HCT116 (cell line): ENCODE results near the gene ABCA3. TPM values are rescaled to one million over a fixed set of nuclear protein-coding genes. Genes with fewer than 3 reads are reported as not detected.

Experiments
- ATAC-seq: fragments of 200-7000 bp; cut with Tn5 transposase; 2 replicates; pipeline ENCODE4 v1.9.1; 2020; ENCODE audit warnings: mild to moderate bottlenecking, moderate library complexity
- BruUV-seq: library from RNA; stranded (reverse); fragments of 400-500 nt; replicated peaks from 2 replicates; lab custom pipeline; 2021; lab: Mats Ljungman, UMichigan
- CTCF ChIA-PET: fragments of 300-600 bp; sonication (Branson Sonifier 250); formaldehyde crosslinking; loops from one replicate; lab custom pipeline; 2021; ENCODE audit warnings: antibody characterized with exemption; lab: Charles Lee
- POLR2A ChIA-PET: fragments of 300-600, 350-600 bp; sonication (Branson Sonifier 250); formaldehyde crosslinking; loops from one replicate; lab custom pipeline; 2021; ENCODE audit warnings: antibody characterized with exemption; lab: Charles Lee
- RAD21 ChIA-PET, 2 experiments: fragments of 300-600 bp; sonication (Branson Sonifier 250); formaldehyde crosslinking; loops; one replicate each; lab custom pipeline; 2023; ENCODE audit warnings: low total read pairs in 2 of 2; ENCODE audit not compliant: uncharacterized antibody in 2 of 2, unreplicated experiment in 2 of 2, low non-redundant PET in 1 of 2; lab: Charles Lee
- DNase-seq: peaks from one replicate; pipeline ENCODE4 v3.0.0-alpha.2; 2010; ENCODE audit warnings: low read depth, low spot score
- H2AFZ ChIP-seq: fragments of 200-600 bp; shearing (Covaris generic), sonication (generic); 2 replicates; pipeline ENCODE4 v1.6.1; 2017; ENCODE audit warnings: low read depth, mixed run types, mixed read lengths, antibody characterized with exemption, low read length; ENCODE audit not compliant: poor library complexity, severe bottlenecking
- H3K27ac ChIP-seq: 2 replicates; pipeline ENCODE4 v1.5.1; 2012; ENCODE audit warnings: low read depth, low read length
- H3K27me3 ChIP-seq: fragments of 200-600 bp; sonication (generic); 2 replicates; pipeline ENCODE4 v1.6.1; 2016; ENCODE audit warnings: mixed run types, low read length, mixed read lengths; ENCODE audit not compliant: insufficient read depth
- H3K36me3 ChIP-seq, 2 experiments: fragments of 200-500 bp in 1 of 2; fragments of 200-600 bp in 1 of 2; sonication (Bioruptor generic) in 1 of 2; sonication (generic) in 1 of 2; 2 replicates each; pipeline versions ENCODE4 v1.5.1 to v1.6.1; 2014 to 2016; ENCODE audit warnings: low read length in 2 of 2, inconsistent platforms in 1 of 2, mixed read lengths in 1 of 2, mixed run types in 1 of 2; ENCODE audit not compliant: insufficient read depth in 2 of 2, control insufficient read depth in 1 of 2
- H3K4me1 ChIP-seq, 2 experiments: fragments of 200-600 bp in 1 of 2; sonication (generic) in 1 of 2; 2 replicates each; pipeline versions ENCODE4 v1.5.1 to v1.6.1; 2012 to 2017; ENCODE audit warnings: low read length in 2 of 2, inconsistent platforms in 1 of 2, mild to moderate bottlenecking in 1 of 2, mixed read lengths in 1 of 2, mixed run types in 1 of 2, moderate library complexity in 1 of 2; ENCODE audit not compliant: insufficient read depth in 2 of 2, control insufficient read depth in 1 of 2
- H3K4me2 ChIP-seq: fragments of 200-600 bp; sonication (generic); 2 replicates; pipeline ENCODE4 v1.6.1; 2017; ENCODE audit warnings: mixed run types, low read length, mixed read lengths
- H3K4me3 ChIP-seq, 2 experiments: fragments of 200-600 bp in 1 of 2; sonication (generic) in 1 of 2; replicated peaks in 1 of 2; 2 replicates each; pipeline ENCODE4 v1.5.1; 2011 to 2016; ENCODE audit warnings: low read length in 2 of 2, control low read depth in 1 of 2, low read depth in 1 of 2, mild to moderate bottlenecking in 1 of 2, mixed read lengths in 1 of 2, mixed run types in 1 of 2
- H3K79me2 ChIP-seq: fragments of 200-600 bp; sonication (generic); 2 replicates; pipeline ENCODE4 v1.6.1; 2017; ENCODE audit warnings: mild to moderate bottlenecking, mixed run types, low read length, moderate library complexity, mixed read lengths; ENCODE audit not compliant: insufficient read depth
- H3K9ac ChIP-seq: fragments of 200-600 bp; sonication (generic); 2 replicates; pipeline ENCODE4 v1.6.1; 2016; ENCODE audit warnings: low read length, mixed read lengths
- H3K9me2 ChIP-seq: fragments of 200-600 bp; sonication (generic), shearing (Covaris generic); 2 replicates; pipeline ENCODE4 v1.6.1; 2017; ENCODE audit warnings: mixed run types, mild to moderate bottlenecking, moderate library complexity; ENCODE audit not compliant: insufficient read depth
- H3K9me3 ChIP-seq, 2 experiments: fragments of 200-500 bp in 1 of 2; fragments of 200-600 bp in 1 of 2; sonication (Bioruptor generic) in 1 of 2; sonication (generic) in 1 of 2; 2 replicates each; pipeline ENCODE4 v1.6.1; 2014 to 2017; ENCODE audit warnings: low read length in 2 of 2, mixed read lengths in 2 of 2, inconsistent platforms in 1 of 2, low read depth in 1 of 2, mild to moderate bottlenecking in 1 of 2, mixed run types in 1 of 2, moderate library complexity in 1 of 2; ENCODE audit not compliant: control insufficient read depth in 1 of 2, insufficient read depth in 1 of 2
- H4K20me1 ChIP-seq: fragments of 200-600 bp; sonication (generic), shearing (Covaris generic); 2 replicates; pipeline ENCODE4 v1.6.1; 2017; ENCODE audit warnings: mixed run types, mild to moderate bottlenecking, moderate library complexity; ENCODE audit not compliant: insufficient read depth
- CBX3 ChIP-seq: IDR thresholded peaks from 2 replicates; pipeline ENCODE4 v1.6.1; 2012; ENCODE audit warnings: low read depth
- EGR1 ChIP-seq: IDR thresholded peaks from 2 replicates; pipeline ENCODE4 v1.6.1; 2012; ENCODE audit warnings: low read depth
- ELF1 ChIP-seq: IDR thresholded peaks from 2 replicates; pipeline ENCODE4 v1.6.1; 2012; ENCODE audit warnings: low read depth, borderline replicate concordance
- EZH2 ChIP-seq: fragments of 200-600 bp; sonication (generic); IDR thresholded peaks from 2 replicates; pipeline ENCODE4 v1.6.1; 2017; ENCODE audit warnings: antibody characterized with exemption, mixed run types
- EZH2phosphoT487 ChIP-seq: fragments of 200-600 bp; IDR thresholded peaks from 2 replicates; pipeline ENCODE4 v1.6.1; 2018; ENCODE audit warnings: antibody characterized with exemption, borderline replicate concordance
- JUND ChIP-seq: IDR thresholded peaks from 2 replicates; pipeline ENCODE4 v1.6.1; 2012
- POLR2AphosphoS5 ChIP-seq: IDR thresholded peaks from 2 replicates; pipeline ENCODE4 v1.6.1; 2011; ENCODE audit warnings: mild to moderate bottlenecking, low read depth, low read length, moderate library complexity
- RAD21 ChIP-seq: IDR thresholded peaks from 2 replicates; pipeline ENCODE4 v1.6.1; 2012; ENCODE audit warnings: low read depth, mild to moderate bottlenecking
- REST ChIP-seq: IDR thresholded peaks from 2 replicates; pipeline ENCODE4 v1.6.1; 2012; ENCODE audit warnings: low read depth
- SP1 ChIP-seq: IDR thresholded peaks from 2 replicates; pipeline ENCODE4 v1.6.1; 2012; ENCODE audit warnings: low read depth
- SRF ChIP-seq: IDR thresholded peaks from 2 replicates; pipeline ENCODE4 v1.6.1; 2012; ENCODE audit warnings: low read depth
- ZFX ChIP-seq: fragments of 450-650 bp; IDR thresholded peaks from 2 replicates; pipeline ENCODE4 v1.6.1; 2017
- ZNF274 ChIP-seq: fragments of 200-500 bp; sonication (Bioruptor generic); IDR thresholded peaks from 2 replicates; pipeline ENCODE4 v1.6.1; 2014; ENCODE audit warnings: mild to moderate bottlenecking, low read depth, low read length, inconsistent platforms
- intact Hi-C: fragments of 100-400 bp; cut with micrococcal nuclease; formaldehyde crosslinking; loops from 2 replicates; pipeline ENCODE4 v1.10.0; 2022
- total RNA-seq: library from RNA; stranded (reverse); gene quantifications from one replicate; pipeline ENCODE4 v1.2.1, GENCODE V29; 2021; ENCODE audit not compliant: unreplicated experiment
- TF ChIP-seq, protein P1 (sequence below), 3 experiments: fragments of 200-600 bp in 1 of 3; sonication (generic) in 1 of 3; IDR thresholded peaks in 2 of 3; conservative IDR thresholded peaks in 1 of 3; 2 replicates each; pipeline ENCODE4 v1.5.1; 2012 to 2017; ENCODE audit warnings: low read depth in 2 of 3, low read length in 2 of 3, antibody characterized with exemption in 1 of 3, borderline replicate concordance in 1 of 3, control low read depth in 1 of 3, mild to moderate bottlenecking in 1 of 3, mixed read lengths in 1 of 3, mixed run types in 1 of 3, moderate library complexity in 1 of 3; ENCODE audit not compliant: insufficient read depth in 1 of 3
- TF ChIP-seq, protein P2 (sequence below): IDR thresholded peaks from 2 replicates; pipeline ENCODE4 v1.6.1; 2011; ENCODE audit warnings: mild to moderate bottlenecking, low read length, moderate library complexity; ENCODE audit not compliant: insufficient replicate concordance; ENCODE audit errors: extremely low read depth

The ABCA3 gene
- total RNA-seq, 1 experiment from 2014 or later, result 5.4 TPM

DNA sequence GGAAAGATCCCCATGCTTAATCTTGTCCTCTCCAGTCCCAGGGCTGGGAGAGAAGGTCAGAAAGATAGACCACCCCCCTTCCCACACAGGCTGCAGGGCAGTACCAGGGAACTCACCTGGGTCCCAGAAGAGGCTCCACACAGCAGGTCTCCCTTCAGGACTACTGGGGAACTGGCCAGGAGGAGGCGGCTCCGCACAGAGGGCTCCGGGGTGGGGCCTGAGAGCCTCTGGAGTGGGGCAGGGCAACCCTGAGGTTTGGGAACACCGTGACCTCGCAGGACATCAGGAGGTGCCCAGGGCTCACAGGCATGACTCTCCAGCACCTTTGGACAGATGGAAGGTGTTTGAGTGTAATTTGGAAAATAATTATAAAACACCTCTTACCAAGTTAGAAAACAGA, 11.0 kb downstream of the ABCA3 start:
- Histone ChIP-seq H3K4me3 (no peak overlapping the region), H2AFZ (no peak overlapping the region), H3K27ac (no peak overlapping the region), H3K9me3 (no peaks in the 10 kb centered on the region), H3K4me1 (peaks cover 12 to 27% of the 10 kb centered on the region in 2 experiments), H3K79me2 (no peaks in the 10 kb centered on the region), H3K9ac (no peak overlapping the region), H3K27me3 (no peaks in the 10 kb centered on the region), H4K20me1 (no peaks in the 10 kb centered on the region), H3K36me3 (no peaks in the 10 kb centered on the region), H3K9me2 (no peaks in the 10 kb centered on the region), H3K4me2 (peak overlapping the region; percentile 6; the same call in 1 of the 2 replicates)
- ATAC-seq (peak; percentile 83), DNase-seq (no peak)
- intact Hi-C loops, result no loop called here
- ChIA-PET RAD21 (no interaction called here), CTCF (interaction anchor here (1.0 kb wide), 1 partner anchor 11 kb away, joined by 3 read pairs; the partner anchor contains the start of gene ABCA3), POLR2A (no interaction called here)
- TF ChIP-seq ELF1, result no peak
- TF ChIP-seq EZH2phosphoT487, result no peak
- no peak for TF ChIP-seq EZH2
- no peak for TF ChIP-seq ZNF274
- no peak for TF ChIP-seq EGR1
- TF ChIP-seq, protein P1, sequence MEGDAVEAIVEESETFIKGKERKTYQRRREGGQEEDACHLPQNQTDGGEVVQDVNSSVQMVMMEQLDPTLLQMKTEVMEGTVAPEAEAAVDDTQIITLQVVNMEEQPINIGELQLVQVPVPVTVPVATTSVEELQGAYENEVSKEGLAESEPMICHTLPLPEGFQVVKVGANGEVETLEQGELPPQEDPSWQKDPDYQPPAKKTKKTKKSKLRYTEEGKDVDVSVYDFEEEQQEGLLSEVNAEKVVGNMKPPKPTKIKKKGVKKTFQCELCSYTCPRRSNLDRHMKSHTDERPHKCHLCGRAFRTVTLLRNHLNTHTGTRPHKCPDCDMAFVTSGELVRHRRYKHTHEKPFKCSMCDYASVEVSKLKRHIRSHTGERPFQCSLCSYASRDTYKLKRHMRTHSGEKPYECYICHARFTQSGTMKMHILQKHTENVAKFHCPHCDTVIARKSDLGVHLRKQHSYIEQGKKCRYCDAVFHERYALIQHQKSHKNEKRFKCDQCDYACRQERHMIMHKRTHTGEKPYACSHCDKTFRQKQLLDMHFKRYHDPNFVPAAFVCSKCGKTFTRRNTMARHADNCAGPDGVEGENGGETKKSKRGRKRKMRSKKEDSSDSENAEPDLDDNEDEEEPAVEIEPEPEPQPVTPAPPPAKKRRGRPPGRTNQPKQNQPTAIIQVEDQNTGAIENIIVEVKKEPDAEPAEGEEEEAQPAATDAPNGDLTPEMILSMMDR (IDR thresholded peaks at IDR 0.05 in 2 of 3, conservative IDR thresholded peaks at IDR 0.05 in 1 of 3; ENCODE audit: borderline replicate concordance in 1 of 3, insufficient read depth in 1 of 3, low read depth in 2 of 3, low read length in 2 of 3), result no peak
- no peak for TF ChIP-seq REST
- TF ChIP-seq ZFX, result no peak
- no peak for TF ChIP-seq SP1
- TF ChIP-seq POLR2AphosphoS5, result no peak
- TF ChIP-seq, protein P2, sequence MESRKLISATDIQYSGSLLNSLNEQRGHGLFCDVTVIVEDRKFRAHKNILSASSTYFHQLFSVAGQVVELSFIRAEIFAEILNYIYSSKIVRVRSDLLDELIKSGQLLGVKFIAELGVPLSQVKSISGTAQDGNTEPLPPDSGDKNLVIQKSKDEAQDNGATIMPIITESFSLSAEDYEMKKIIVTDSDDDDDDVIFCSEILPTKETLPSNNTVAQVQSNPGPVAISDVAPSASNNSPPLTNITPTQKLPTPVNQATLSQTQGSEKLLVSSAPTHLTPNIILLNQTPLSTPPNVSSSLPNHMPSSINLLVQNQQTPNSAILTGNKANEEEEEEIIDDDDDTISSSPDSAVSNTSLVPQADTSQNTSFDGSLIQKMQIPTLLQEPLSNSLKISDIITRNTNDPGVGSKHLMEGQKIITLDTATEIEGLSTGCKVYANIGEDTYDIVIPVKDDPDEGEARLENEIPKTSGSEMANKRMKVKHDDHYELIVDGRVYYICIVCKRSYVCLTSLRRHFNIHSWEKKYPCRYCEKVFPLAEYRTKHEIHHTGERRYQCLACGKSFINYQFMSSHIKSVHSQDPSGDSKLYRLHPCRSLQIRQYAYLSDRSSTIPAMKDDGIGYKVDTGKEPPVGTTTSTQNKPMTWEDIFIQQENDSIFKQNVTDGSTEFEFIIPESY, result no peak
- TF ChIP-seq SRF, result no peak
- TF ChIP-seq RAD21, result no peak
- no peak for TF ChIP-seq JUND
- no peak for TF ChIP-seq CBX3
- BruUV-seq, result no TSS peak
